Measurements from ENCODE around the gene ANKRA2. TPM values are rescaled to one million over a fixed set of nuclear protein-coding genes. Genes with fewer than 3 reads are reported as not detected.

The ANKRA2 gene
- total RNA-seq, 1 donor from 2014 or later, result 18.8 TPM

DNA sequence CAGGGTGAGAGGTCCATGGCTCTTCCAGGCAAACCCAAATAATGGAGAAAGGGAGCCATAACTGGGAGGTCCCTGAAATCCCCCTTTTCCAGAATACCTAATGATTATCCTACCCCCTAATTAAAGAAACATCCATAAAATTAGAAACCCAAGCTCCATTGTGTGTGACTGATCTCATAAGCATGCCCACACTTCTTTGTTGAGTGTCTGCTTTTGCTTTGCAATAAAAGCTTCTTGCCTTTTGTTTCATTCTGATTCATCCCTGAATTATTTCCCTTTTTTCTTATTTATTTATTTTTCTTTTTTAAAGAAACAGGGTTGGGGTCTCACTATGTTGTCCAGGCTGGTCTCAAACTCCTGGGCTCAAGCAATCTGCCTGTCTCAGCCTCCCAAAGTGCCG lies 34.1 kb downstream of the ANKRA2 start:
- TF ChIP-seq CTCF (IDR thresholded peaks at IDR 0.05; ENCODE audit: partially characterized antibody, unreplicated experiment), result no peak
- Mint-ChIP-seq H3K4me3 (ENCODE audit: unreplicated experiment) (no peak overlapping the region), H3K27me3 (ENCODE audit: unreplicated experiment) (peaks cover 2% of the 10 kb centered on the region), H3K9me3 (ENCODE audit: unreplicated experiment) (peaks cover 9% of the 10 kb centered on the region), H3K27ac (ENCODE audit: unreplicated experiment) (no peak overlapping the region), H3K4me1 (ENCODE audit: low read depth, unreplicated experiment) (no peaks in the 10 kb centered on the region), H3K36me3 (ENCODE audit: unreplicated experiment) (no peaks in the 10 kb centered on the region)
- no peak for DNase-seq

DNA sequence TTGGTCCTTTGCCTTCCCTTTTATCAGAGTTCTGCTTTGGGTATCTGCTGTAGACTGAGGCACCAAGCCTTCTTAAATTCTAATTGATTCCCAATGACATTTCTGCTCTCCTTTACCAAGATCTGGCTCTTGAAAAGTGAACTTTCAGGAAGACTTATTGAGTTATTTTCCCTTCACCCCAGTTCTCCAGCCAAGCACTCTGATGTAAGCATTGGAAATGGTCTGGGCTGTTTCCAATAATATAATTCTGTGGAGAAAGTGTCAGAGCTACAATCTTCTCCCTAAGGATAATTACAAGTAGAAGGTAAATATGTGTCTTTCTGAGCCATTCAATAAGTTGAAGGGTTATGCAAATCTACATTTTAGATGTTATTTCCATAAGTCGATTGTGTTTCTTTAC lies 36.4 kb downstream of the ANKRA2 start:
- H3K27ac Mint-ChIP-seq (ENCODE audit: unreplicated experiment), result no peak overlapping the region
- H3K27me3 Mint-ChIP-seq (ENCODE audit: unreplicated experiment), result no peaks in the 10 kb centered on the region
- H3K4me3 Mint-ChIP-seq (ENCODE audit: unreplicated experiment), result no peak overlapping the region

DNA sequence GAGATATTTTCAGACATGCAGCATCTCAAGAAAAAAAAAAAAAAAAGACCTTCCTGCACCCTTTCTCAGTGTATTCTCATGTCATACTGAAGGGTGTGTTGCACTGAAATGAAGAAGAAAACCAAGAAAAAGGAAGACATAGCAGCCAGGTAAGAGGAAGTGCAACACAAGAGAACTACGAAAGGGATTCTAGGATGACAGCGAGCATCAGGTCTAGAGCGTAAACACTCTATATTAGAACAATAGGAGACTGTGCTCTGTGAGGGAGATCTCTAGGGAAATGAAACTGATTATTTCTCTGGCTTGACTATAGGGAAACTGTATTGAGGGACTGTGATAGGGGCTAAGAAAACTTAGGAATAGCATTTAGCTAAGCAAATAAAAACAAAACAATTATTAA lies 37.2 kb downstream of the ANKRA2 start:
- no peak for DNase-seq
- no peaks in the 10 kb centered on the region for H3K36me3 Mint-ChIP-seq (ENCODE audit: unreplicated experiment)
- H3K4me1 Mint-ChIP-seq (ENCODE audit: low read depth, unreplicated experiment), result no peaks in the 10 kb centered on the region
- peak; percentile 12 for TF ChIP-seq CTCF (IDR thresholded peaks at IDR 0.05; ENCODE audit: partially characterized antibody, unreplicated experiment)
- H3K27me3 Mint-ChIP-seq (ENCODE audit: unreplicated experiment), result no peaks in the 10 kb centered on the region
- no peak overlapping the region for H3K4me3 Mint-ChIP-seq (ENCODE audit: unreplicated experiment)
- H3K9me3 Mint-ChIP-seq (ENCODE audit: unreplicated experiment), result peaks cover 3% of the 10 kb centered on the region
- H3K27ac Mint-ChIP-seq (ENCODE audit: unreplicated experiment), result no peak overlapping the region

More for the DNA sequence above, 36.4 kb downstream of the ANKRA2 start:
- DNase-seq, result no peak
- Mint-ChIP-seq H3K36me3 (ENCODE audit: unreplicated experiment) (no peaks in the 10 kb centered on the region), H3K4me1 (ENCODE audit: low read depth, unreplicated experiment) (no peaks in the 10 kb centered on the region), H3K9me3 (ENCODE audit: unreplicated experiment) (peaks cover 8% of the 10 kb centered on the region)
- no peak for TF ChIP-seq CTCF (IDR thresholded peaks at IDR 0.05; ENCODE audit: partially characterized antibody, unreplicated experiment)

- Mint-ChIP-seq H3K36me3 (ENCODE audit: unreplicated experiment) (no peaks in the 10 kb centered on the region), H3K27ac (ENCODE audit: unreplicated experiment) (no peak overlapping the region), H3K9me3 (ENCODE audit: unreplicated experiment) (no peaks in the 10 kb centered on the region), H3K4me3 (ENCODE audit: unreplicated experiment) (no peak overlapping the region), H3K27me3 (ENCODE audit: unreplicated experiment) (peaks cover 3% of the 10 kb centered on the region), H3K4me1 (ENCODE audit: low read depth, unreplicated experiment) (no peaks in the 10 kb centered on the region)
- DNase-seq, result no peak
- TF ChIP-seq CTCF (IDR thresholded peaks at IDR 0.05; ENCODE audit: partially characterized antibody, unreplicated experiment), result no peak
These were observed 39.7 kb downstream of the ANKRA2 start for GRCh38 chr5:73525606-73526203.

DNA sequence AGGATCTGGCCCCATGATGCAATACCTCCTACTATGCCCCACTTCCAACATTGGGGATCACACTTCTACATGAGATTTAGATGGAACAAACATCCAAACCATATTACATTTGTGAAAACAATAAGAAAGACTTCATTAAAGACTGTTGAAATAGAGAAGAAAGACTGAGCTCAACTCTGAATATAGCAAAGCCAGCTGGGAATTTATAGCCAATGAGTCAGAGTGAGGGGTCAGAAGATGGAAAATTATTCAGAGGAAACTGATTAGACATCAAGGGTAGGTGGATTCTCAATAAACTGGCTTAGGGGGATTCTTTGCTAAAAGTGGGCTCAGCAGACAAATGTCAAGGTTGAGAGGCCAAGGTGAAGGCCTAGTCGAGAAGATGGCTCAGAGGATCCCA lies 41.6 kb downstream of the ANKRA2 start:
- no peak overlapping the region for H3K27ac Mint-ChIP-seq (ENCODE audit: unreplicated experiment)

More for the DNA sequence above, 41.6 kb downstream of the ANKRA2 start:
- peaks cover 3% of the 10 kb centered on the region for H3K27me3 Mint-ChIP-seq (ENCODE audit: unreplicated experiment)
- DNase-seq, result no peak
- H3K4me1 Mint-ChIP-seq (ENCODE audit: low read depth, unreplicated experiment), result no peaks in the 10 kb centered on the region
- TF ChIP-seq CTCF (IDR thresholded peaks at IDR 0.05; ENCODE audit: partially characterized antibody, unreplicated experiment), result no peak
- H3K36me3 Mint-ChIP-seq (ENCODE audit: unreplicated experiment), result no peaks in the 10 kb centered on the region
- H3K9me3 Mint-ChIP-seq (ENCODE audit: unreplicated experiment), result no peaks in the 10 kb centered on the region
- no peak overlapping the region for H3K4me3 Mint-ChIP-seq (ENCODE audit: unreplicated experiment)

Measured in glutamatergic neuron (in vitro differentiated cells).